Head of caudate nucleus (tissue), 42 donors: ENCODE results near the gene C6orf15.

Experiments used
- DNase-seq, 42 donors: peaks; one replicate each; pipeline versions ENCODE4 v3.0.0 to v3.0.0-alpha.2; 2020 to 2021; ENCODE audit warnings: mixed read lengths in 7 of 42
- intact Hi-C: fragments of 100-400 bp; cut with DNase I; formaldehyde crosslinking; loops from one replicate; pipeline ENCODE4 v1.15.0; 2022

C6orf15 gene

GRCh38 chr6:31112478-31112877 lies at the start of gene C6orf15:
C6orf15 (minus strand) TSS chr6:31112575; CDS start chr6:31112555, 20 bp downstream.
- intact Hi-C loops: no loop called here
- DNase-seq: no peak

GRCh38 chr6:31161216-31162126 lies 49.1 kb upstream of the C6orf15 start:
- intact Hi-C loops: no loop called here
- DNase-seq: no peak

- intact Hi-C loops: loop anchor here (5.0 kb wide), 1 partner anchor 38 kb away; no protein-coding TSS in a partner anchor
Measured at GRCh38 chr6:31158863-31159855, 46.8 kb upstream of the C6orf15 start.

GRCh38 chr6:31158140-31158862 lies 45.9 kb upstream of the C6orf15 start, which contains the start of gene TCF19:
TCF19 (plus strand) TSS chr6:31158589; CDS start chr6:31159470, 881 bp downstream.
- intact Hi-C loops: loop anchor here (5.0 kb wide), 1 partner anchor 39 kb away; no protein-coding TSS in a partner anchor

More at GRCh38 chr6:31158863-31159855, 46.8 kb upstream of the C6orf15 start:
- DNase-seq: peak in 3 of 42 donors; percentile 14 to 22 (median 21)

GRCh38 chr6:31157513-31158139 lies 45.3 kb upstream of the C6orf15 start, which contains the start of gene CCHCR1:
CCHCR1 (minus strand) TSS chr6:31157802; CDS start chr6:31157600, 202 bp downstream.
- no peak for DNase-seq
- intact Hi-C loops: loop anchor here (5.0 kb wide), 1 partner anchor 40 kb away; no protein-coding TSS in a partner anchor

More at GRCh38 chr6:31158140-31158862, 45.9 kb upstream of the C6orf15 start, which contains the start of gene TCF19:
- peak; percentile 93 to 99 (median 97) for DNase-seq

GRCh38 chr6:31156641-31157040 lies 44.3 kb upstream of the C6orf15 start:
- intact Hi-C loops: loop anchor here (5.0 kb wide), 1 partner anchor 41 kb away; no protein-coding TSS in a partner anchor

GRCh38 chr6:31154436-31154835 lies 42.1 kb upstream of the C6orf15 start:
- DNase-seq: no peak
- intact Hi-C loops: no loop called here

More at GRCh38 chr6:31156641-31157040, 44.3 kb upstream of the C6orf15 start:
- no peak for DNase-seq

- DNase-seq: no peak
- intact Hi-C loops: no loop called here
Measured at GRCh38 chr6:31152781-31153180, 40.4 kb upstream of the C6orf15 start.

- intact Hi-C loops: no loop called here
- DNase-seq: no peak
Measured at GRCh38 chr6:31149827-31150447, 37.6 kb upstream of the C6orf15 start.

GRCh38 chr6:31145386-31145785 lies 33.0 kb upstream of the C6orf15 start:
- intact Hi-C loops: no loop called here
- DNase-seq: no peak

- no peak for DNase-seq
- intact Hi-C loops: no loop called here
Measured at GRCh38 chr6:31144970-31145340, 32.6 kb upstream of the C6orf15 start.

- DNase-seq: no peak
- intact Hi-C loops: no loop called here
Measured at GRCh38 chr6:31144296-31144969, 32.1 kb upstream of the C6orf15 start.

GRCh38 chr6:31143148-31143547 lies 30.8 kb upstream of the C6orf15 start:
- intact Hi-C loops: no loop called here

GRCh38 chr6:31142361-31142761 lies 30.0 kb upstream of the C6orf15 start:
- intact Hi-C loops: no loop called here
- DNase-seq: no peak

More at GRCh38 chr6:31143148-31143547, 30.8 kb upstream of the C6orf15 start:
- DNase-seq: no peak

- DNase-seq: no peak
- intact Hi-C loops: no loop called here
Measured at GRCh38 chr6:31140643-31141042, 28.3 kb upstream of the C6orf15 start.

- no peak for DNase-seq
- intact Hi-C loops: loop anchor here (5.0 kb wide), 2 partner anchors 53 to 228 kb away; no protein-coding TSS in a partner anchor
Measured at GRCh38 chr6:31139599-31139998, 27.2 kb upstream of the C6orf15 start.

- no peak for DNase-seq
- intact Hi-C loops: loop anchor here (5.0 kb wide), 2 partner anchors 53 to 228 kb away; no protein-coding TSS in a partner anchor
Measured at GRCh38 chr6:31138982-31139381, 26.6 kb upstream of the C6orf15 start, which contains the start of gene PSORS1C2. PSORS1C2 (minus strand) TSS chr6:31139066; CDS start chr6:31139026, 40 bp downstream.
